Measurements from ENCODE around the gene RASAL2.

DNA sequence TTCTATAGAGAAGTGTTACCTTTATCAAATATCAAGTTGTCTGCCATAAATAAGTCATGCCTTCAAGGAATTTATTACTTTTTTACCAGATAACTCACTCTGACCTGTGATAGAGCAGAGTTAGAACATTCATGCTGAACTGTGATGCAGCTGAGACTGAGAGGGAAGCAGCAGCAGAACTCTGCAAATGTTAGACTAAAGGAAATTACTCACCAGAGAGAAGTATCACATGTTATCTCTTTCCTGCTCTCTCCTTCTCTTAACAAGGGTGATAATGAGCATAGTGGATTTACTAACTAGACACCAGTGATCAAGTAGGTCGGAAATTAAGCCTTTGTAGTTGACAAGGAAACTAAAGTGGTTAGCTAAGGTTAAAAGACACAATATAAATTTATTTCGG is 181.6 kb downstream of the RASAL2 start:
- no peak for TF ChIP-seq CTCF (conservative IDR thresholded peaks at IDR 0.05; ENCODE audit: low read depth in 2 of 2)
- TF ChIP-seq EZH2 (IDR thresholded peaks at IDR 0.05; ENCODE audit: low read depth, unreplicated experiment), result no peak
- TF ChIP-seq POLR2AphosphoS5 (IDR thresholded peaks at IDR 0.05; ENCODE audit: low read depth), result no peak
- TF ChIP-seq EZH2phosphoT487 (IDR thresholded peaks at IDR 0.05; ENCODE audit: unreplicated experiment), result no peak
- TF ChIP-seq, protein P1, sequence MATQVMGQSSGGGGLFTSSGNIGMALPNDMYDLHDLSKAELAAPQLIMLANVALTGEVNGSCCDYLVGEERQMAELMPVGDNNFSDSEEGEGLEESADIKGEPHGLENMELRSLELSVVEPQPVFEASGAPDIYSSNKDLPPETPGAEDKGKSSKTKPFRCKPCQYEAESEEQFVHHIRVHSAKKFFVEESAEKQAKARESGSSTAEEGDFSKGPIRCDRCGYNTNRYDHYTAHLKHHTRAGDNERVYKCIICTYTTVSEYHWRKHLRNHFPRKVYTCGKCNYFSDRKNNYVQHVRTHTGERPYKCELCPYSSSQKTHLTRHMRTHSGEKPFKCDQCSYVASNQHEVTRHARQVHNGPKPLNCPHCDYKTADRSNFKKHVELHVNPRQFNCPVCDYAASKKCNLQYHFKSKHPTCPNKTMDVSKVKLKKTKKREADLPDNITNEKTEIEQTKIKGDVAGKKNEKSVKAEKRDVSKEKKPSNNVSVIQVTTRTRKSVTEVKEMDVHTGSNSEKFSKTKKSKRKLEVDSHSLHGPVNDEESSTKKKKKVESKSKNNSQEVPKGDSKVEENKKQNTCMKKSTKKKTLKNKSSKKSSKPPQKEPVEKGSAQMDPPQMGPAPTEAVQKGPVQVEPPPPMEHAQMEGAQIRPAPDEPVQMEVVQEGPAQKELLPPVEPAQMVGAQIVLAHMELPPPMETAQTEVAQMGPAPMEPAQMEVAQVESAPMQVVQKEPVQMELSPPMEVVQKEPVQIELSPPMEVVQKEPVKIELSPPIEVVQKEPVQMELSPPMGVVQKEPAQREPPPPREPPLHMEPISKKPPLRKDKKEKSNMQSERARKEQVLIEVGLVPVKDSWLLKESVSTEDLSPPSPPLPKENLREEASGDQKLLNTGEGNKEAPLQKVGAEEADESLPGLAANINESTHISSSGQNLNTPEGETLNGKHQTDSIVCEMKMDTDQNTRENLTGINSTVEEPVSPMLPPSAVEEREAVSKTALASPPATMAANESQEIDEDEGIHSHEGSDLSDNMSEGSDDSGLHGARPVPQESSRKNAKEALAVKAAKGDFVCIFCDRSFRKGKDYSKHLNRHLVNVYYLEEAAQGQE (IDR thresholded peaks at IDR 0.05; ENCODE audit: unreplicated experiment), result no peak
- no peak for TF ChIP-seq ZNF331 (CRISPR knock-in tag; IDR thresholded peaks at IDR 0.05; ENCODE audit: low read depth)
- no peak for TF ChIP-seq JUNB (IDR thresholded peaks at IDR 0.05; ENCODE audit: unreplicated experiment)
- TF ChIP-seq STAT1 (IDR thresholded peaks at IDR 0.05; ENCODE audit: unreplicated experiment), result no peak
- no peak for TF ChIP-seq CREB1 (CRISPR knock-in tag; IDR thresholded peaks at IDR 0.05; ENCODE audit: low read depth)

Data from GM23338 (cell line).